ENCODE data around the gene CDK14. TPM values are rescaled to one million over a fixed set of nuclear protein-coding genes. Genes with fewer than 3 reads are reported as not detected.
A peak's percentile ranks its signal among the peaks of the same experiment; 100 is the strongest.

Gene CDK14
- total RNA-seq, 1 experiment from 2014 or later: 4.6 TPM

DNA sequence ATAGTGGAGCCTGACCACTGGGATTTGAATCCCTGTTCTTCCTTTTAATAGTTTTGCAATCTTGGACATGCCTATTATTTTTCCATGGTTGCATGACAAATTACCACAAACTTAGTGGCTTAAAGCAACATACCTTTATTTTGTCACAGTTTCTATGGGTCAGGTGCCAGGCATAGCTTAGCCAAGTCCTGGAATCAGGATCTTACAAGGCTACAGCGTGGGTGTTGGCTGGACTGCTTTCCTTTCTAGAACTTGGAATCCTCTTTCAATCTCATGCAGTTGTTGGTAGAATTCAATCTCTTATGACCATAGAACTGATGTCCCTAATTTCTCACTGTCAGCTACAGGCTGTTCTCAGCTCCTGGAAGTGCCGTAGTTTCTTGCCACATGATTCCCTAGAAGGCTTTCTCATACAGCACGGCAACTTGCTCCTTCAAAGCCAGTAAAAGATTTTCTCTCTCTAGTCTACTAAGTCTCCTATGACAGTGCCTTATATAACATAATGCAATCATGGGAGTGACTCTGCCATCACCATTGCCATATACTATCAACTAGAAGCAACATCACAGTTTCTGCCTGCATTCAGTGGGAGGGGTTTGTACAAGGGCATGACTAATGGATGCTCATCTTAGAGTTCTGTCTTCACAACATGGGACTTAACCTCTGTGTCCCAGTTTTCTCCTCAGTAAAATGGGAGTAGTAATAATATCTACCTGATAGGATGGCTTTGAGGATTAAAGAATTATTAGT lies 424.7 kb downstream of the CDK14 start:
- DNase-seq (ENCODE audit: low read depth): no peak
- in situ Hi-C loops (cut with HindIII; ENCODE audit: low pct_unique_long_range_greater_than_20kb, low sequenced_read_pairs): no loop called here

DNA sequence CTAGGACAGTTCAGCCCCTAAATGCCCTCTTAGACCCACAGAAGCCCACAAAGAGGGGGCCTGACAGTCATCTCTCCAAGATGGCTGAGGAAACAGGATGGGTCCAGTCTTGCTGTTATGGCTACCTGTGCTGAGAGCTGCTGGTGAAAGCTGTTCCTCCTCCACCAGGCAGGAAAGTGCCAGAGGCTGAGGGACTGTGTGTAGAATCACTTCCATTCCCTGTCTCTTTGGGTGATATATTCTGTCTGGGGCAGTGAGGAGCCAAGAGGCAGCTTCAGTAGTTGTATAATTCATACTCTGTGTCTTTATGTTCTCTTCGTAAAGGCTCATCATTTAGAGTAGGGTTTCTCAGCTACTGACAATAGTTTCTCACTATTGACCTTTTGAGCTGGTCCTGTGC lies 425.8 kb downstream of the CDK14 start:
- DNase-seq (ENCODE audit: low read depth): no peak
- in situ Hi-C loops (cut with HindIII; ENCODE audit: low pct_unique_long_range_greater_than_20kb, low sequenced_read_pairs): no loop called here

DNA sequence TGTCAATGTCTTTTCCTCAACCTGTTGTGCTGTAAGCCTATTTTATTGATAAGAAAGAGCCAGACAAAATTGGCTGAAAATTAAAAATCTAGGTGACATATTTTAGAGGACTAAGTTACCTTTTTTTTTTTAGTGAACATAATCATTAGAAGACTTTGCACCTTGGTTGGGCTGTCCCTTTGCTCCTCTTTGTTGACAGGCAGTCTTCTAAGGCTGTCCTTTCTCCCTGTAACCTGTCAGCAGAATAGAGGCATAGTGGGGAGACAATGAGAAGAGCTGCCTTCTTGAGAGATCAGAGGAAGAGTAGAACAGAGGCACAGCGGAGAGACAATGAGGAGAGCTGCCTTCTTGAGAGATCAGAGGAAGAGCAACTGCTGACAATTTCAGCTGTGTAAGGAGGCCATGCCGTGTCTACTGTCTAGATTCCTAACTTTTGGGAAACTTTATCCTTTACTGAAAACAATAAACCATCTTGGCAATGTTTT lies 429.8 kb downstream of the CDK14 start:
- in situ Hi-C loops (cut with HindIII; ENCODE audit: low pct_unique_long_range_greater_than_20kb, low sequenced_read_pairs): no loop called here

GRCh38 chr7:91029688-91030087 lies 433.6 kb downstream of the CDK14 start:
- DNase-seq (ENCODE audit: low read depth): no peak
- in situ Hi-C loops (cut with HindIII; ENCODE audit: low pct_unique_long_range_greater_than_20kb, low sequenced_read_pairs): no loop called here

More for the DNA sequence above, 429.8 kb downstream of the CDK14 start:
- DNase-seq (ENCODE audit: low read depth): no peak

GRCh38 chr7:91030680-91031380 lies 434.7 kb downstream of the CDK14 start:
- in situ Hi-C loops (cut with HindIII; ENCODE audit: low pct_unique_long_range_greater_than_20kb, low sequenced_read_pairs): no loop called here
- no peak for DNase-seq (ENCODE audit: low read depth)

DNA sequence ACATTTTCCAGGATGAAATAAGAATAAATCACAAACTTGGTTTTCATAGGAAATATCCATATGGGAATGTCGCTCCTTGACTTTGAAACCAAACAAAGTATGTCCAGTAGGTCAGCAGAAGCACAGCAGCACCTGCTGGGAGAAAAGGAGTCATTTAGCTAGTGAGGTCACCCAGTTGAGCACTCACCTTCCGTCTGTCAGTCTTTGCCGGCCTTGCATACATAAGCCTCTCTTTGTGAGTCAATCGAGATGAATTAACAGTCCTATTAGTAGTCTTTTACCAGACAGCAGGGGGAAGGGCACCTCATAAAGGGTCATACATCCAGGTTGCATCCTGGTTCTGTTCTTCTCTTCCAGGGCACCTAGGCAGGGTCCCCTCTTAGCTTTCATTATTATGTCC lies 435.6 kb downstream of the CDK14 start:
- in situ Hi-C loops (cut with HindIII; ENCODE audit: low pct_unique_long_range_greater_than_20kb, low sequenced_read_pairs): no loop called here
- no peak for DNase-seq (ENCODE audit: low read depth)

- in situ Hi-C loops (cut with HindIII; ENCODE audit: low pct_unique_long_range_greater_than_20kb, low sequenced_read_pairs): no loop called here
Measured at GRCh38 chr7:91033574-91033973, 437.5 kb downstream of the CDK14 start.

DNA sequence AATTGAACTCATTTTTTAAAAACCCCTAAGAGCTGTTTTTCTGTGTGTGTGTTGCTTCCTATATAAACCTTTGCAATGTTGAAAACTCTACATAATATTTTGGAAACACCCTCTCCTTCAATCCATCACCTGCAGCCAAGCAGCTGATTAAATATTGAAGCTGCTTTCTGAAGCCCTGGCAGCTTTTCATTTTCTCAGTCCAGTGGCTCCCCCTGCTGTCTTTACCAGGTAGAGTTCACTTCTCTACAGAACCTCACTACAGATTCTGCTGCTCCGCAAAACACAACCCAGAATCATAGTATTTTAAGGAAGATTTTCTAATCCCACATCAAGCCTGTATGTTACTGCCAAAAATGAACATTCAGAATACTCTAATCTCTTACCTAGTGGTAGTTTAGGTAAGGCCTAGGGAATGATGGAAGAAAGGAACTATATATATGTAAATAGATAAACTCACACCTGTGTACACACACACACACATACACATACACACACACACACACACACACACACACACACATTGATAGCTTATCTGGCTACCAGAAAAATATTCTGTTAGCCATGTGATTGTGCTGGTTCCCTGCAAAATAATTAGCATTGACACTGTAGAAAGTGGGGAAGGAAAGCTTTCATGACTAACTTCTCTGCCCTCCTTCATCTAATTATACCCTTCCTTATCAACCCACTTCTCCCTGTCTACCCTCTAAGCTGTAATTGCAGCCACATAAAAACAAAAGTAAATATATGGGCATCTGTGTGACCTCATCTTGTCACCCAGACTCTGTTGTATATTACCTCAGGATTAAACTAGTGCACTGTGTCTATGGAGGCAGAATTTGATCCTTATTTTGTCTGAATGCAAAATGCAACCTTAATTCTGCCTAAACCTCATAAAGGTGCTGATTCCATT lies 438.6 kb downstream of the CDK14 start:
- in situ Hi-C loops (cut with HindIII; ENCODE audit: low pct_unique_long_range_greater_than_20kb, low sequenced_read_pairs): no loop called here
- DNase-seq (ENCODE audit: low read depth): peak; percentile 30

More at GRCh38 chr7:91033574-91033973, 437.5 kb downstream of the CDK14 start:
- no peak for DNase-seq (ENCODE audit: low read depth)

DNA sequence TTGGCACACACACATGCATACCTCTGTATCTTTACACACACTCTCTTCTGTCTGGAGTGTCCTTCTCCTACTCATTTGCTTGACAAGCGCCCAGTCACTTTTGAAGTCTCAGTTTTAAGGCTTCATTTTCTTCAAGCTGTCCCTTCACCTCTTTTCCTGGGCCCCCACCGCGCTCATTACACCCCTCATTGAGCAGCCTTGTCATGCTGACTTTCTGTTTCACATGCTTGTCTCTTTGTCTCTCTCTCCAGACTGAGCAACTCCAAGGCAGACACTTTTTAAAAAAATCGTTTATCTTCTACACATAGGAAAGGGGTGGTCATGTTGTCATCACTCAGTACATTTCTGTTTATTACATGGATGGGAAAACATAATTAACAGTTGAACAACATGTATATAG lies 442.9 kb downstream of the CDK14 start:
- DNase-seq (ENCODE audit: low read depth): no peak
- in situ Hi-C loops (cut with HindIII; ENCODE audit: low pct_unique_long_range_greater_than_20kb, low sequenced_read_pairs): no loop called here

GRCh38 chr7:91041141-91041540 lies 445.0 kb downstream of the CDK14 start:
- DNase-seq (ENCODE audit: low read depth): no peak
- in situ Hi-C loops (cut with HindIII; ENCODE audit: low pct_unique_long_range_greater_than_20kb, low sequenced_read_pairs): no loop called here

- in situ Hi-C loops (cut with HindIII; ENCODE audit: low pct_unique_long_range_greater_than_20kb, low sequenced_read_pairs): no loop called here
- DNase-seq (ENCODE audit: low read depth): no peak
Measured at GRCh38 chr7:91041901-91042484, 445.9 kb downstream of the CDK14 start.

- in situ Hi-C loops (cut with HindIII; ENCODE audit: low pct_unique_long_range_greater_than_20kb, low sequenced_read_pairs): no loop called here
- DNase-seq (ENCODE audit: low read depth): no peak
Measured at GRCh38 chr7:91043186-91043585, 447.1 kb downstream of the CDK14 start.

GRCh38 chr7:91043924-91044645 lies 448.0 kb downstream of the CDK14 start:
- in situ Hi-C loops (cut with HindIII; ENCODE audit: low pct_unique_long_range_greater_than_20kb, low sequenced_read_pairs): no loop called here

GRCh38 chr7:91045606-91046005 lies 449.5 kb downstream of the CDK14 start:
- in situ Hi-C loops (cut with HindIII; ENCODE audit: low pct_unique_long_range_greater_than_20kb, low sequenced_read_pairs): no loop called here
- DNase-seq (ENCODE audit: low read depth): no peak

More at GRCh38 chr7:91043924-91044645, 448.0 kb downstream of the CDK14 start:
- DNase-seq (ENCODE audit: low read depth): no peak

DNA sequence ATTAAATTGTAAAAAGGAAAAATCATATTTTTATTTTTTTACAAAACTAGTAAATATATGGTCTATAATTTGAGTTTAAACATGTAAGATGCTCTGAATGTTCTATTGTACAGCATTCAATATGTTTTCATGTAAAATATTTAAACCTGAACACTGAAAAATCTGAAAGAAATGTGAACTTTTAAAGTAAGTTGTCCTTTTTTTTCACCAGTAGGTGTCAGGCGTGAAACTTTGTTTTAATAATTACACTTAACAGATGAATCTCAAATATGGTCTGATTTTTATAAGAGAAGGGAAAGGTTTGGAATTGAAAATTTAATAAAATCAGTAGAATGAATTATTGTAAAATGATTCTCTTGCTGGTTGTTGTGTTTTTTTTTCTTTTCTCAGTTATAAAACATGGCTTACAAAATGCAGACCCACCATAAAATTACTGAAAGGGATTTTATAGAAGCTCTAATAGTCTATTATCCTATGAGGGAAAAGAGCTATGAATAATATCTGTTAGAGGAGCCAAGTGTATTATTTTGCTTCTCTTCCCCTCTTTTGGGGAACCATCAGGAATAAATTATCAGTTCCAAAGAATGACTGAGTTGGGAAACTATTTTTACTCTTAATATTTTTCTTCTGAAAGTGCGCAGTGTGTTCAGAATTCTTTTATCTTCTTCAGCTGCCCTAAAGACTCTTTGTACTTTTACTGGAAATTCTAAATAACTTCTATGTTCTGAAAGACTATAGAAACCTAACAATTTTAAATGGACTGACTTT lies 450.4 kb downstream of the CDK14 start:
- DNase-seq (ENCODE audit: low read depth): no peak
- in situ Hi-C loops (cut with HindIII; ENCODE audit: low pct_unique_long_range_greater_than_20kb, low sequenced_read_pairs): no loop called here

DNA sequence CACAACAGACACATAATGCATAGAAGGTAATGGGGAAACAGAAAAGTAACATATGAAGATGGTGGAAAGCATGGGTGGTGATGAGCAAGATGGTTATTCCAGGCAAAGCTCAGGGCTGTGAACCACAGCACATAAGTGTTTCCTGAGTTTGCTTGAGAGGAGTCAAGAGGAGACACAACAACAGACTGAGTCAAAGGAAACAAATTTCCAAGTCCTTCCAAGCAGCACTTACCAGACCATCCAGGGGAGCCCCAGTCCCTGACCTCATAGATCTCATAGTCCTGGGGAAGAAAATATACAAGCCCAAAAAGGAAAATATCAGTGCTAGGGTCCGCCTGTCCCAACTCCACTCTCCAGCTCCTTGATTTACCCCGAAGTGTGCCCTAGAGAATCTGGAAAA lies 451.5 kb downstream of the CDK14 start:
- in situ Hi-C loops (cut with HindIII; ENCODE audit: low pct_unique_long_range_greater_than_20kb, low sequenced_read_pairs): no loop called here
- no peak for DNase-seq (ENCODE audit: low read depth)

DNA sequence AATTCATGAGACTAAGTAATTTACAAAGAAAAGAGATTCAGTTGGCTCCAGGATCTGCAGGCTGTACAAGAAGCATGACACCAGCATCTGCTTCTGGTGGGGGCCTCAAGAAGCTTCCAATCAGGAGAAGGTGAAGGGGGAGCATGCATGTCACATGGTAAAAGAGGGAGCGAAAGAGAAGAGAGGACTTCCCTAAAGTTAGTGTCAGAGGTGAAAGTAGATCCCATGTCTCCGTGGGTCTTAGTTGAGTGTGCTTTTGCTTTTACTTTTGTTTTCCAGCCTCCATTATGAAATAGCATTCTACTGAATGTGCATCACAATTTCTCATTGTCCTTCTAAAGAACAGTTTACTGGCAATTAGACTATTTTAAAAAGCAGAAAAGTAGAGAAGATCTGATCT lies 454.6 kb downstream of the CDK14 start:
- in situ Hi-C loops (cut with HindIII; ENCODE audit: low pct_unique_long_range_greater_than_20kb, low sequenced_read_pairs): no loop called here

More for the DNA sequence above, 454.6 kb downstream of the CDK14 start:
- DNase-seq (ENCODE audit: low read depth): no peak
